Measurements from ENCODE around the gene RPL36A.

- no peak for TF ChIP-seq RAD21 (conservative IDR thresholded peaks at IDR 0.05 in 1 of 2, IDR thresholded peaks at IDR 0.05 in 1 of 2)
- no peak for TF ChIP-seq POLR2A (IDR thresholded peaks at IDR 0.05; ENCODE audit: low read length)
- TF ChIP-seq, protein P1, sequence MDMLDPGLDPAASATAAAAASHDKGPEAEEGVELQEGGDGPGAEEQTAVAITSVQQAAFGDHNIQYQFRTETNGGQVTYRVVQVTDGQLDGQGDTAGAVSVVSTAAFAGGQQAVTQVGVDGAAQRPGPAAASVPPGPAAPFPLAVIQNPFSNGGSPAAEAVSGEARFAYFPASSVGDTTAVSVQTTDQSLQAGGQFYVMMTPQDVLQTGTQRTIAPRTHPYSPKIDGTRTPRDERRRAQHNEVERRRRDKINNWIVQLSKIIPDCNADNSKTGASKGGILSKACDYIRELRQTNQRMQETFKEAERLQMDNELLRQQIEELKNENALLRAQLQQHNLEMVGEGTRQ (IDR thresholded peaks at IDR 0.05), result no peak
- TF ChIP-seq TP53 (CRISPR knock-in tag; IDR thresholded peaks at IDR 0.05), result no peak
- TF ChIP-seq EP300 (IDR thresholded peaks at IDR 0.05), result no peak
- no peak for TF ChIP-seq CHD2 (IDR thresholded peaks at IDR 0.05; ENCODE audit: low read length, partially characterized antibody)
- no peak for TF ChIP-seq CTCF (IDR thresholded peaks at IDR 0.05)
- no peak for TF ChIP-seq CEBPB (IDR thresholded peaks at IDR 0.05)
- TF ChIP-seq POLR2AphosphoS2 (conservative IDR thresholded peaks at IDR 0.05; ENCODE audit: low read length), result no peak
- no peak for TF ChIP-seq FOSB (CRISPR knock-in tag; IDR thresholded peaks at IDR 0.05)
Measured at GRCh38 chrX:101397779-101398178, 7.0 kb downstream of the RPL36A start.
